Epithelial cell of esophagus (primary cell): ENCODE data around the gene PRSS23.
A peak's percentile ranks its signal among the peaks of the same experiment; 100 is the strongest.

Experiments used
- DNase-seq: peaks from one replicate; pipeline ENCODE4 v3.0.0; 2010; ENCODE audit warnings: low read depth
- H3K4me3 ChIP-seq: 2 replicates; pipeline ENCODE4 v1.5.1; 2011; ENCODE audit warnings: mild to moderate bottlenecking, low read length, control low read depth
- TF ChIP-seq, protein P1 (sequence below): IDR thresholded peaks from 2 replicates; pipeline ENCODE4 v1.5.1; 2011; ENCODE audit warnings: low read depth, mild to moderate bottlenecking, low read length, control low read depth, inconsistent platforms; ENCODE audit not compliant: insufficient read depth; ENCODE audit errors: missing control alignments

Gene PRSS23, protein sequence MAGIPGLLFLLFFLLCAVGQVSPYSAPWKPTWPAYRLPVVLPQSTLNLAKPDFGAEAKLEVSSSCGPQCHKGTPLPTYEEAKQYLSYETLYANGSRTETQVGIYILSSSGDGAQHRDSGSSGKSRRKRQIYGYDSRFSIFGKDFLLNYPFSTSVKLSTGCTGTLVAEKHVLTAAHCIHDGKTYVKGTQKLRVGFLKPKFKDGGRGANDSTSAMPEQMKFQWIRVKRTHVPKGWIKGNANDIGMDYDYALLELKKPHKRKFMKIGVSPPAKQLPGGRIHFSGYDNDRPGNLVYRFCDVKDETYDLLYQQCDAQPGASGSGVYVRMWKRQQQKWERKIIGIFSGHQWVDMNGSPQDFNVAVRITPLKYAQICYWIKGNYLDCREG

DNA sequence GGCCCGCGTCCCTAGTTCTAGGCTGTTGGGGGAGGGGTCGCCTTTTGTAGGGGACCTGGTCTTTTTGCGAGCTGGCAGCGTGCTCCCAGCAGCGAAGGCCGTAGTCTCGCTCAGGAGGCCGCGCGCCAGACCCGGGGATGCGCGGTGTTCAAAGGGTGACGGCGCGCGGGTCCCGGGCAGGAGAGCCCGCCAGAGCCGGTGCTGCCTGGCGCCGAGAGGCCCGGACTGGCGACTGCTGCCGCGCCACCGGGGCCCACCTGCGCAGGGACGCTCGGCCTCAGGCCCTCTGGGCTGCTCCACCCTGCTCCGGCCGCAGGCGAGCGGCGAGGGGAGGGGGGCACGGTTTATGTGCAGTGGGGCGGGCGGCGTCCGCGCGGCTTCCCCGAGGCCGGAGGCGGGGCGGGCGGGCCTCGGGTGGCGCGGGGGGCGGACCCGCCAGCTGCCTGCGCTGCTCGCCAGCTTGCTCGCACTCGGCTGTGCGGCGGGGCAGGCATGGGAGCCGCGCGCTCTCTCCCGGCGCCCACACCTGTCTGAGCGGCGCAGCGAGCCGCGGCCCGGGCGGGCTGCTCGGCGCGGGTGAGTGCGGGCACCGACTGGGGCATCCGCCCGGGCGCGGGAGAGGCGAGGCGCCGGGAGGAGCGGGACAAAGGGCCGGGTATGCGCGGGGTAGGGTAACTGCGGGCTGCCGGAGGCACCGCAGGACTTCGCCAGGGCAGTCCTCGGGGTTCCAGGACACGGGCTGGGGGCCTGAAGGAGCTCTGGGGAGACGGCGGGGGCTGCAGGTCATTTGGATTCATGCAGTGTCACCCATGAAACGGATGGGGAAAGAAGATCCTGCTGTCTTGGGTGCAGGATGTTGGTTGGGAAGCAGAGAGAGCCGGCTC lies at the start of gene PRSS23:
TSS of gene PRSS23 (plus strand) at position 467 of the 884 bp plus-strand sequence. CDS start 7,102 bp downstream, outside the sequence.
- H3K4me3 ChIP-seq, result peak within 1 kb of the TSS; percentile 75
- peak; percentile 71 for DNase-seq
- TF ChIP-seq, protein P1, sequence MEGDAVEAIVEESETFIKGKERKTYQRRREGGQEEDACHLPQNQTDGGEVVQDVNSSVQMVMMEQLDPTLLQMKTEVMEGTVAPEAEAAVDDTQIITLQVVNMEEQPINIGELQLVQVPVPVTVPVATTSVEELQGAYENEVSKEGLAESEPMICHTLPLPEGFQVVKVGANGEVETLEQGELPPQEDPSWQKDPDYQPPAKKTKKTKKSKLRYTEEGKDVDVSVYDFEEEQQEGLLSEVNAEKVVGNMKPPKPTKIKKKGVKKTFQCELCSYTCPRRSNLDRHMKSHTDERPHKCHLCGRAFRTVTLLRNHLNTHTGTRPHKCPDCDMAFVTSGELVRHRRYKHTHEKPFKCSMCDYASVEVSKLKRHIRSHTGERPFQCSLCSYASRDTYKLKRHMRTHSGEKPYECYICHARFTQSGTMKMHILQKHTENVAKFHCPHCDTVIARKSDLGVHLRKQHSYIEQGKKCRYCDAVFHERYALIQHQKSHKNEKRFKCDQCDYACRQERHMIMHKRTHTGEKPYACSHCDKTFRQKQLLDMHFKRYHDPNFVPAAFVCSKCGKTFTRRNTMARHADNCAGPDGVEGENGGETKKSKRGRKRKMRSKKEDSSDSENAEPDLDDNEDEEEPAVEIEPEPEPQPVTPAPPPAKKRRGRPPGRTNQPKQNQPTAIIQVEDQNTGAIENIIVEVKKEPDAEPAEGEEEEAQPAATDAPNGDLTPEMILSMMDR, result no peak

DNA sequence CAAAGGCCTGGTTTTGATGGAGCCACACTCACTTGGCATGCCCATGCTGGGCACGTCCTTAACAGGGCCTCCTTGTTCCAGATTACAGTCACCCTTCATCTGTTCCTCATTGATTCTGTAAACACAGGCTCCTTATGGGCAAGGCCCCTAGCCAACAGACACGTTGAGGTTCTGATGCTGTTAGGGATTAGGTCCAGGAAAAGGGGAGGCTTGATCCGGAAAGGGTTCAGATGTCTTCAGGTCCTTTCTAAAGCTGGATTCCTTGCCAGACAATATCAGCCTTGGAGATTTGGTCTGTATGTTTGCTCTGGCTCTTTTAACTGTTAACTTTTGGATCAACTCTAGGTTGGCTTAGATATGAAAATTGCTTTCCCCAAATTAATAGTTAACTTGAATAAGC lies 46.9 kb upstream of the PRSS23 start:
- no peak for DNase-seq

DNA sequence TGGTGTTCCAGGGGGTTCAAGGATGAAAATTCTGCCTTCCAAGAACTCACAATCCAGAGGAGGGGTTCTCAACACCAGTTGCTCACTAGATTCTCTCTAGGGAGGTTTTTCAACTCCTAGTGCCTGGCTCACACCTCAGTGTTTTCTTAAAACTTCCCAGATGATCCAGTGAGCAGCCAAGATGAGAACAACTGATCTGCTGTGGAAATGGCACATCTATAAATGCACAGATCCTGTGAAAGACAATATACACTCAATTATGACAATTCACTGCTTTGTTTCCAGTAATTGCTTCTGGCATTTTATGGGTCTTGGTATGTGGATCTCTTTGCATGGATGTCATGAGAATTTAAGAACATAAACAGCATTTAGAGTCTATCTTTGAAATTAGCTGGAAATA lies 45.2 kb upstream of the PRSS23 start:
- TF ChIP-seq, protein P1, result no peak
- DNase-seq, result no peak
- H3K4me3 ChIP-seq, result no peak overlapping the region

More for the DNA sequence above, 46.9 kb upstream of the PRSS23 start:
- TF ChIP-seq, protein P1, result no peak
- no peak overlapping the region for H3K4me3 ChIP-seq

DNA sequence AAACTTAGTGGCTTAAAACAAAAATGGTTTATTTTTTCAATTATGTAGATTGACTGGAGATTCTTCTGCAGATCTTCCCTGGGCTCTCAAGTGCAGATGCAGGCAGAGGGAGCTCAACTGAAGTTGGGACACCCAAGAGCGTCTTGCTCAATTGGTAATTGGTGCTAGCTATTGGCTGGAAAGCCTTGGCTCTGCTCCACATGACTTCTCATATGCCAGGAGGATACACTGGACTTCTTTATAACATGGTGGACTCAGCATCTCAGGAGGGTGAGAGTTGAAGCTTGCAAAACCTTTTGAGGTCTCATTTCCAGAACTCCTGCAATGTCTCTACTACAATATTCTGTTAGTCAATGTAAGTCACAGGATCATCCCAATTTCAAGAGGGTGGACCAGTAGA lies 42.2 kb upstream of the PRSS23 start:
- TF ChIP-seq, protein P1, result no peak
- DNase-seq, result no peak

DNA sequence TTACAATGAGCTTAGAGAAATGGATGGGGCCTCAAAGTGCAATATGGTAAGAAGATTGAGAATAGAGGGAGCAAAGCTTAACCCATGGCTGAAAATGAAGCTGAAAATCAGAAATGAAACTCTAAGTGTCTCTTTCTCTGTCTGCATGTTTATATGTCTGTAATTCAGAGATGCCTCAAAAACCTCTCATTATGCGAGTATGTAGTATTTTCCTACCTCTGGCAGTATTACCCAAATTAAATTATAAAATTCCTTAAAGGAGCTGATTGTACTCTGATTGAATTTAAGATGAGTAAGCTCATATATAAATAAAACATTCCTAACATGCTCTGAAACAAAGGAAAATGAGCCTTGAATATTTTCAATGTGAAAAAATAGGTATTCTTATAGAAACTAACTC lies 39.8 kb upstream of the PRSS23 start:
- TF ChIP-seq, protein P1, result no peak
- no peak overlapping the region for H3K4me3 ChIP-seq
- DNase-seq, result no peak

More for the DNA sequence above, 42.2 kb upstream of the PRSS23 start:
- no peak overlapping the region for H3K4me3 ChIP-seq

DNA sequence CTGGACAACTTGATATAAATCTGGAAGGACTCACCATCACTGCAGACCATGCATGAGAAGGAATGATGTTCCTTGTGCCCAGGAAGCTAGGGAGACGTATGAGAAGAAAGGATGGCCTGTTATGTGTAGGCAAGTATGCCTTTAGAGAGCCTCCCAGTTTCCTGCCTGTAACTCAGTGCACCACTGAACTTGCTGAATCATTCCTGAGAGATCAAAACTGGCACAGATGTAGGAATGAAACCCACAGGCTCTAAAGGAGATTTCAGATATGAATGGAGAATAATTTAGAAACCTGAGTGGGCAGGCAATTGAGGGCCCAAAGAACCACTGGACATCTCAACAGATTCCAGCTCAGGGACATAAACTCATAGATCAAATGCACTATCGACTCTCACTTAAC lies 38.4 kb upstream of the PRSS23 start:
- no peak for DNase-seq
- H3K4me3 ChIP-seq, result no peak overlapping the region
- TF ChIP-seq, protein P1, result no peak
